HepG2 (cell line): ENCODE measurements around the gene C16orf90.

Experiments
- MTF2 ChIP-seq: sonication (generic); formaldehyde crosslinking; IDR thresholded peaks from 2 replicates; pipeline ENCODE4 v1.5.0; 2020; ENCODE audit warnings: missing genetic modification reagents, borderline replicate concordance
- MYC ChIP-seq: sonication (generic); formaldehyde crosslinking; IDR thresholded peaks from 2 replicates; pipeline ENCODE4 v1.9.0; 2021; ENCODE audit warnings: missing genetic modification reagents, borderline replicate concordance
- PCBP1 ChIP-seq: fragments of 200-400 bp; formaldehyde crosslinking; IDR thresholded peaks from 2 replicates; pipeline ENCODE4 v1.6.1; 2017; ENCODE audit warnings: mild to moderate bottlenecking, low read depth, low read length, borderline replicate concordance
- RNF2 ChIP-seq: fragments of 450-650 bp; conservative IDR thresholded peaks from 2 replicates; pipeline ENCODE4 v1.6.1; 2016; ENCODE audit warnings: low read depth
- ZNF205 ChIP-seq: IDR thresholded peaks from 2 replicates; pipeline ENCODE4 v1.6.1; 2018; ENCODE audit warnings: missing biosample characterization, missing genetic modification reagents

- TF ChIP-seq MYC (CRISPR knock-in tag) (no peak), PCBP1 (no peak), ZNF205 (no peak), RNF2 (no peak), MTF2 (CRISPR knock-in tag) (no peak)
Observed at GRCh38 chr16:3487521-3488410, 7.5 kb downstream of the C16orf90 start.
